Measurements from ENCODE around the gene TUBAL3.
"Not testable (repeated sequence)": the region's sequence is repeated elsewhere in the genome, so short reads cannot be mapped to it uniquely, and the experiment has no call there.

DNA sequence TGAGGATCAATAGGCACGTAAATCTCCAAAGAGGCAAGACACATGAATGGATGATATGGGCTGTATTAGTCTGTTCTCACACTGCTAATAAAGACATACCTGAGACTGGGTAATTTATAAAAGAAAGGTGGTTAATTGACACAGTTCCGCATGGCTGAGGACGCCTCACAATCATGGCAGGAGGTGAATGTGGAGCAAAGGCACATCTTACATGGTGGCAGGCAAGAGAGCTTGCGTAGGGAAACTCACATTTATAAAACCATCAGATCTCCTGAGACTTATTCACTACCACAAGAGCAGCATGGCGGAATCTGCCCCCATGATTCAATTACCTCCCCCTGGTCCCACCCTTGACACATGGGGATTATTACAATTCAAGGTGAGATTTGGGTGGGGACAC lies 25.4 kb downstream of the TUBAL3 start:
- TF ChIP-seq, protein P1, sequence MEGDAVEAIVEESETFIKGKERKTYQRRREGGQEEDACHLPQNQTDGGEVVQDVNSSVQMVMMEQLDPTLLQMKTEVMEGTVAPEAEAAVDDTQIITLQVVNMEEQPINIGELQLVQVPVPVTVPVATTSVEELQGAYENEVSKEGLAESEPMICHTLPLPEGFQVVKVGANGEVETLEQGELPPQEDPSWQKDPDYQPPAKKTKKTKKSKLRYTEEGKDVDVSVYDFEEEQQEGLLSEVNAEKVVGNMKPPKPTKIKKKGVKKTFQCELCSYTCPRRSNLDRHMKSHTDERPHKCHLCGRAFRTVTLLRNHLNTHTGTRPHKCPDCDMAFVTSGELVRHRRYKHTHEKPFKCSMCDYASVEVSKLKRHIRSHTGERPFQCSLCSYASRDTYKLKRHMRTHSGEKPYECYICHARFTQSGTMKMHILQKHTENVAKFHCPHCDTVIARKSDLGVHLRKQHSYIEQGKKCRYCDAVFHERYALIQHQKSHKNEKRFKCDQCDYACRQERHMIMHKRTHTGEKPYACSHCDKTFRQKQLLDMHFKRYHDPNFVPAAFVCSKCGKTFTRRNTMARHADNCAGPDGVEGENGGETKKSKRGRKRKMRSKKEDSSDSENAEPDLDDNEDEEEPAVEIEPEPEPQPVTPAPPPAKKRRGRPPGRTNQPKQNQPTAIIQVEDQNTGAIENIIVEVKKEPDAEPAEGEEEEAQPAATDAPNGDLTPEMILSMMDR (IDR thresholded peaks at IDR 0.05): not testable (repeated sequence)
- TF ChIP-seq ZFX (IDR thresholded peaks at IDR 0.05; ENCODE audit: borderline replicate concordance): not testable (repeated sequence)

Measured in 22Rv1 (cell line).